Activated CD4-positive, CD25-positive, alpha-beta regulatory T cell treated with anti-CD3 and anti-CD28 coated beads, Interleukin-2, amount 50 U/mL, for 16 hours (primary cell): ENCODE measurements around the gene CPNE9.

Source experiments
- DNase-seq: peaks from one replicate; pipeline ENCODE4 v3.0.0-alpha.2; 2020; ENCODE audit warnings: low read depth, low spot score

The CPNE9 gene

GRCh38 chr3:9703736-9704346 lies at the start of gene CPNE9:
Gene CPNE9, plus strand, starts transcription at chr3:9703833. Its CDS starts 164 bp downstream, at chr3:9703997.
- DNase-seq, result no peak

- no peak for DNase-seq
Observed at GRCh38 chr3:9659849-9660248, 43.8 kb upstream of the CPNE9 start.

- no peak for DNase-seq
Observed at GRCh38 chr3:9660972-9661371, 42.7 kb upstream of the CPNE9 start.

GRCh38 chr3:9664119-9664751 lies 39.4 kb upstream of the CPNE9 start:
- no peak for DNase-seq

- no peak for DNase-seq
Observed at GRCh38 chr3:9666704-9667445, 36.8 kb upstream of the CPNE9 start.

- DNase-seq, result no peak
Observed at GRCh38 chr3:9669277-9669676, 34.4 kb upstream of the CPNE9 start.

GRCh38 chr3:9669720-9670432 lies 33.8 kb upstream of the CPNE9 start:
- no peak for DNase-seq

- no peak for DNase-seq
Observed at GRCh38 chr3:9673082-9673481, 30.6 kb upstream of the CPNE9 start.

GRCh38 chr3:9673752-9674151 lies 29.9 kb upstream of the CPNE9 start:
- no peak for DNase-seq

GRCh38 chr3:9675736-9676290 lies 27.8 kb upstream of the CPNE9 start:
- no peak for DNase-seq

- no peak for DNase-seq
Observed at GRCh38 chr3:9676785-9677184, 26.8 kb upstream of the CPNE9 start.

- no peak for DNase-seq
Observed at GRCh38 chr3:9678493-9678892, 25.1 kb upstream of the CPNE9 start.

GRCh38 chr3:9679476-9680080 lies 24.1 kb upstream of the CPNE9 start:
- no peak for DNase-seq

- no peak for DNase-seq
Observed at GRCh38 chr3:9681011-9681722, 22.5 kb upstream of the CPNE9 start.

GRCh38 chr3:9681723-9682081 lies 21.9 kb upstream of the CPNE9 start:
- DNase-seq, result no peak

GRCh38 chr3:9682096-9682495 lies 21.5 kb upstream of the CPNE9 start:
- DNase-seq, result no peak

GRCh38 chr3:9683426-9683825 lies 20.2 kb upstream of the CPNE9 start:
- DNase-seq, result no peak

- DNase-seq, result no peak
Observed at GRCh38 chr3:9685216-9686049, 18.2 kb upstream of the CPNE9 start.

- DNase-seq, result no peak
Observed at GRCh38 chr3:9686050-9686550, 17.5 kb upstream of the CPNE9 start.

GRCh38 chr3:9686703-9687102 lies 16.9 kb upstream of the CPNE9 start:
- no peak for DNase-seq
